Right lobe of liver (tissue), 6 donors: ENCODE data around the gene TTC7B. TPM values are rescaled to one million over a fixed set of nuclear protein-coding genes. Genes with fewer than 3 reads are reported as not detected.

Experiments used
- ATAC-seq, 4 donors: fragments of 200-7000 bp; cut with Tn5 transposase; one replicate each; pipeline ENCODE4 v1.9.1; 2020; ENCODE audit warnings: mild to moderate bottlenecking in 4 of 4, moderate library complexity in 4 of 4
- DNase-seq, 3 donors: peaks; one replicate each; pipeline ENCODE4 v3.0.0-alpha.2; 2020
- H3K27ac ChIP-seq, 3 donors: fragments of 200-600 bp; one replicate each; pipeline ENCODE4 v1.8.0; 2022
- H3K27me3 ChIP-seq, 2 donors: fragments of 200-600 bp; one replicate each; pipeline ENCODE4 v1.8.0; 2022
- H3K36me3 ChIP-seq, 4 donors: fragments of 200-600 bp; sonication (generic) in 1 of 4; one replicate each; pipeline versions ENCODE4 v1.5.1 to v1.8.0; 2017 to 2022; ENCODE audit warnings: control low read depth in 1 of 4
- H3K4me1 ChIP-seq, 4 donors: fragments of 200-600 bp; sonication (generic) in 1 of 4; one replicate each; pipeline versions ENCODE4 v1.5.1 to v1.8.0; 2017 to 2022; ENCODE audit warnings: control low read depth in 1 of 4
- H3K4me3 ChIP-seq, 3 donors: fragments of 200-600 bp; one replicate each; pipeline ENCODE4 v1.8.0; 2022
- H3K9me3 ChIP-seq, 4 donors: fragments of 200-600 bp; sonication (generic) in 1 of 4; one replicate each; pipeline versions ENCODE4 v1.5.1 to v1.8.0; 2017 to 2022; ENCODE audit warnings: control low read depth in 1 of 4
- POLR2A ChIP-seq: fragments of 450-650 bp; IDR thresholded peaks from one replicate; pipeline ENCODE4 v1.6.1; 2017; ENCODE audit warnings: antibody characterized with exemption, mild to moderate bottlenecking
- WGBS: methylation state at CpG from one replicate; pipeline ENCODE4 v1.1.6; 2018; ENCODE audit warnings: low coverage, low lambda C conversion rate; ENCODE audit not compliant: insufficient coverage; ENCODE audit errors: missing lambda C conversion rate; 5-methylcytosine and 5-hydroxymethylcytosine counted together
- intact Hi-C, 2 donors: fragments of 100-400 bp; cut with DNase I; formaldehyde crosslinking; loops; one replicate each; pipeline versions ENCODE4 v1.11.2 to v1.14.1; 2022
- total RNA-seq, 6 experiments: library from RNA; depleted of rRNA in 2 of 6; stranded (reverse); fragments of >200 nt in 2 of 6; fragmentation: NEBNext Ultra II Directional in 3 of 6; extraction: Animal tissue kit (Norgen Biotek cat#: 25700) in 3 of 6; gene quantifications; one replicate each; pipeline versions ENCODE4 v1.1.0 to v1.2.4, GENCODE V29; 2016 to 2023
- TF ChIP-seq, protein P1 (sequence below), 4 donors: fragments of 200-600 bp in 3 of 4; fragments of 450-650 bp in 1 of 4; IDR thresholded peaks; one replicate each; pipeline versions ENCODE4 v1.5.1 to v1.8.0; 2016 to 2022; ENCODE audit warnings: antibody characterized with exemption in 4 of 4, mild to moderate bottlenecking in 2 of 4
- donor health status: DM: no; HTN: yes; CAD: no.
- donor health status: DM: no; HTN: no; CAD: no.
- donor health status: DM: no; HTN: no; CAD: no.
- donor health status: DM: no; HTN: yes; CAD: no.
- donor health status: DM: no; HTN: yes; CAD: no.

TTC7B gene
- total RNA-seq, 6 experiments from 2014 or later: 18.4 to 56.1 (median 37.5) TPM

DNA sequence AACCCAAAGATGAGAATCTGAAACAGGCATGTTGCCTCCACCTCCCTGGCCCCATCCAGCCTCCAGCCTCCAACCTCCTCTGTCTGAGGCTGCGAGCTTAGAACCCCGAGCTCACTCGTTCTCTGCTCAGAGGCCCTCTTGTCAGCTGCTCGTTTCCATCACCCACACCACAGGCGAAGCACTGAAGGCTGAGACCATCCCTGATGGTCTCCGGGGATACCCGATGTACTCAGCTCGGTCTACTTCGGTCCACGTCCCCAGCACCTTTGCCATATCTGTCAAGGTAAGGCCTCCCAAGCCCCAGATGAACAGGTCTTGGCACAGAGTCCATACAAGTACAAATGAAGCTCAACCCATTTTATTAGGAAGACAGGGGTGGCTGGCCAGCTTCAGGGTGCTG, 72.4 kb downstream of the TTC7B start:
- peak in 1 of 3 donors; percentile 38 for DNase-seq
- WGBS: 67% methylated on average over 1 of the region's 10 CpGs
- no peaks in the 10 kb centered on the region for H3K27me3 ChIP-seq
- TF ChIP-seq, protein P1, sequence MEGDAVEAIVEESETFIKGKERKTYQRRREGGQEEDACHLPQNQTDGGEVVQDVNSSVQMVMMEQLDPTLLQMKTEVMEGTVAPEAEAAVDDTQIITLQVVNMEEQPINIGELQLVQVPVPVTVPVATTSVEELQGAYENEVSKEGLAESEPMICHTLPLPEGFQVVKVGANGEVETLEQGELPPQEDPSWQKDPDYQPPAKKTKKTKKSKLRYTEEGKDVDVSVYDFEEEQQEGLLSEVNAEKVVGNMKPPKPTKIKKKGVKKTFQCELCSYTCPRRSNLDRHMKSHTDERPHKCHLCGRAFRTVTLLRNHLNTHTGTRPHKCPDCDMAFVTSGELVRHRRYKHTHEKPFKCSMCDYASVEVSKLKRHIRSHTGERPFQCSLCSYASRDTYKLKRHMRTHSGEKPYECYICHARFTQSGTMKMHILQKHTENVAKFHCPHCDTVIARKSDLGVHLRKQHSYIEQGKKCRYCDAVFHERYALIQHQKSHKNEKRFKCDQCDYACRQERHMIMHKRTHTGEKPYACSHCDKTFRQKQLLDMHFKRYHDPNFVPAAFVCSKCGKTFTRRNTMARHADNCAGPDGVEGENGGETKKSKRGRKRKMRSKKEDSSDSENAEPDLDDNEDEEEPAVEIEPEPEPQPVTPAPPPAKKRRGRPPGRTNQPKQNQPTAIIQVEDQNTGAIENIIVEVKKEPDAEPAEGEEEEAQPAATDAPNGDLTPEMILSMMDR (IDR thresholded peaks at IDR 0.05): no peak
- TF ChIP-seq POLR2A: no peak
- H3K4me1 ChIP-seq: peaks cover 0 to 19% (median 0%) of the 10 kb centered on the region in 4 donors
- intact Hi-C loops: no loop called here
- no peaks in the 10 kb centered on the region for H3K9me3 ChIP-seq
- H3K4me3 ChIP-seq: no peak overlapping the region
- no peaks in the 10 kb centered on the region for H3K36me3 ChIP-seq
- ATAC-seq: no peak
- no peak overlapping the region for H3K27ac ChIP-seq

DNA sequence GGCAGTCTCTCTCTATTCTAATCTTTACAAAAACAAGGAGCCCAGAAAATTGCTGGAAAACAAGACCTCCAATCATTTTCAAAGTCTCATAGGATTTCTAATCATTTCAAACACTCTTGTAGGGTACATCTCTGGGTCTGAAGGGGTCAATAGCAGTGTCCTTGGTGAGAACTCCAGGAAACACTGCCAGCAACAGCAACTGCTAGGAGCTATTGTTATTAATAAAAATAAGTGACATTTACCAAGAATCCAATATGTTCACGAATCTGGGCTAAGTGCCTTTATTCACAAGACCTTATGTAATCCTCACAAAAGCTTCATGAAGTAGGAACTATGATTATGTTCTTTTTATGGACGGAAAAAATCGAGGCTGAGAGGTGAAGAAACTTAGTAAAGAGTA, 72.8 kb downstream of the TTC7B start:
- WGBS: 67% methylated on average over 3 of the region's 3 CpGs
- intact Hi-C loops: no loop called here
- DNase-seq (no peak), ATAC-seq (no peak)
- no peaks in the 10 kb centered on the region for H3K9me3 ChIP-seq
- H3K36me3 ChIP-seq: no peaks in the 10 kb centered on the region
- TF ChIP-seq, protein P1 (IDR thresholded peaks at IDR 0.05): no peak
- TF ChIP-seq POLR2A: no peak
- no peak overlapping the region for H3K4me3 ChIP-seq
- H3K27me3 ChIP-seq: no peaks in the 10 kb centered on the region
- no peak overlapping the region for H3K27ac ChIP-seq
- peaks cover 0 to 19% (median 0%) of the 10 kb centered on the region in 4 donors for H3K4me1 ChIP-seq

DNA sequence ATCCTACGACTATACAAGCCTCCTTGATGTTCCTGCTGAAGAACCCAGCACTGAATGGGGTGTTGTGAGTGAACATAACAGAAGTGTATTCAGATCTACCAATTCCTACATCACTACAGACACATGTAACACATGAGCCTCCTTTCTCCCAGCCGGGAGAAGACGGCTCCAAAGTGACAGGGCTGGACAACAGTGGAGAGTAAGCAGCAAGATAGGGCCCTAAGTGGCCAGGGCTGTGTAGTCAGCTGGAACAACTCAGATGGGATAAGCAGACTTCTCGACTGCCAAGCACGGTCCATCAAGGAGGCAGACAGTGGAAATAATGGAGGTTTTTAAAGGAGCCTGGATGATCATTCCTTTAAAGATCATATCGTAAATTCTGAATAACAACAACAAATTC, 73.5 kb downstream of the TTC7B start:
- Histone ChIP-seq H3K9me3 (no peaks in the 10 kb centered on the region), H3K4me1 (peaks cover 0 to 19% (median 0%) of the 10 kb centered on the region in 4 donors), H3K36me3 (no peaks in the 10 kb centered on the region), H3K4me3 (no peak overlapping the region), H3K27ac (no peak overlapping the region), H3K27me3 (no peaks in the 10 kb centered on the region)
- ATAC-seq (no peak), DNase-seq (peak in 1 of 3 donors; percentile 25)
- intact Hi-C loops: no loop called here
- WGBS: 55% methylated on average over 6 of the region's 6 CpGs
- TF ChIP-seq POLR2A: no peak
- TF ChIP-seq, protein P1 (IDR thresholded peaks at IDR 0.05): no peak

DNA sequence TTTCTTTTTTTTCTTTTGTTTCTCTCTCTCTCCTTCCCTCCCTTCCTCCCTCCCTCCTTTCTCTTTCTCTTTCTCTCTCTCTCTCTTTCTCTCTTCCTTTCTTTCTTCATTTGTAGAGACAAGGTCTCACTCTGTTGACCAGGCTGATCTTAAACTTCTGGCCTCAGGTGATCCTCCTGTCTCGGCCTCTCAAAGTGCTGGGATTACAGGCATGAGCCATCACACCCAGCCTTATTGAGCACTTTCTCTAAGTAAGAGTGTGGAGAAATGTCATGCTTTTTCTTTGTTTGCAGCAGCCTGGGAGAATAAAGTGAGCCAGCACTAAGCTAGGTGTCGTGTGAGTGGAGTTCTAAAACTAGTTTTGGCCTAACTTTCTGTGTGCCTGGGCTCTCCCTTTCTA, 74.0 kb downstream of the TTC7B start:
- intact Hi-C loops: no loop called here
- Histone ChIP-seq H3K4me1 (peaks cover 0 to 19% (median 0%) of the 10 kb centered on the region in 4 donors), H3K27me3 (no peaks in the 10 kb centered on the region), H3K36me3 (no peaks in the 10 kb centered on the region), H3K4me3 (no peak overlapping the region), H3K27ac (peak overlapping the region in 1 of 3 donors; percentile 41), H3K9me3 (no peaks in the 10 kb centered on the region)
- 86% methylated on average over 2 of the region's 2 CpGs for WGBS
- TF ChIP-seq, protein P1 (IDR thresholded peaks at IDR 0.05): no peak
- TF ChIP-seq POLR2A: no peak
- DNase-seq (no peak), ATAC-seq (no peak)

DNA sequence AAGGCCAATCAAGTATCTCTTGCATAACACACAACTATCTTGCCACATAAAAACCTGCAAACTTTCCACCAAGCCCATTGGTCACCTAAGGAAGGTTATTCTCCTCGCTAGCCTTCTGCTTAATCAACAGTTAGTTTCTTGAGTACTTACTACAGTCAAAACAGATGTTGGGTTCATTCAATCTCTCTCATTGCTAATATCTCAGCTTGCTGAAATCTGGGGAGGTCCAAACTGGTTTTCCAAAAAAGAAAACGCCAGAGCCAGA, 74.6 kb downstream of the TTC7B start:
- Histone ChIP-seq H3K4me1 (peaks cover 0 to 19% (median 0%) of the 10 kb centered on the region in 4 donors), H3K27ac (peak overlapping the region in 1 of 3 donors; percentile 41), H3K36me3 (no peaks in the 10 kb centered on the region), H3K27me3 (no peaks in the 10 kb centered on the region), H3K4me3 (no peak overlapping the region), H3K9me3 (no peaks in the 10 kb centered on the region)
- intact Hi-C loops: no loop called here
- WGBS: 60% methylated on average over 2 of the region's 2 CpGs
- no peak for DNase-seq
- ATAC-seq: peak in 3 of 4 donors; percentile 49 to 72 (median 53)
- no peak for TF ChIP-seq POLR2A
- TF ChIP-seq, protein P1 (IDR thresholded peaks at IDR 0.05): no peak
